ENCODE data around the gene NOP9. TPM values are rescaled to one million over a fixed set of nuclear protein-coding genes. Genes with fewer than 3 reads are reported as not detected.

The NOP9 gene
- total RNA-seq, 3 donors from 2014 or later, result 24.1 to 29.2 (median 29.1) TPM

GRCh38 chr14:24329736-24330135 lies 30.1 kb downstream of the NOP9 start:
- intact Hi-C loops (cut with DNase I, micrococcal nuclease), result loop anchor here (5.0 kb wide), 3 partner anchors 38 to 108 kb away; partner anchors contain the start of gene NFATC4 (in 1 of the 2)
- H3K36me3 ChIP-seq (ENCODE audit: low read depth), result no peaks in the 10 kb centered on the region

GRCh38 chr14:24330973-24331674 lies 31.5 kb downstream of the NOP9 start:
- H3K4me1 ChIP-seq (ENCODE audit: low read depth), result peaks cover 36% of the 10 kb centered on the region

More at GRCh38 chr14:24329736-24330135, 30.1 kb downstream of the NOP9 start:
- DNase-seq (peak; percentile 48 to 84 (median 57)), ATAC-seq (peak; percentile 10)
- no peaks in the 10 kb centered on the region for H3K9me3 ChIP-seq
- H3K4me1 ChIP-seq (ENCODE audit: low read depth), result peaks cover 29% of the 10 kb centered on the region
- H3K4me3 ChIP-seq, result no peak overlapping the region
- TF ChIP-seq CTCF (IDR thresholded peaks at IDR 0.05), result no peak

GRCh38 chr14:24331731-24332267 lies 32.1 kb downstream of the NOP9 start:
- H3K9me3 ChIP-seq, result no peaks in the 10 kb centered on the region
- intact Hi-C loops (cut with DNase I, micrococcal nuclease), result loop anchor here (5.0 kb wide), 3 partner anchors 36 to 106 kb away; partner anchors contain the start of gene NFATC4 (in 1 of the 2)
- peaks cover 36% of the 10 kb centered on the region for H3K4me1 ChIP-seq (ENCODE audit: low read depth)
- H3K4me3 ChIP-seq, result no peak overlapping the region
- H3K36me3 ChIP-seq (ENCODE audit: low read depth), result no peaks in the 10 kb centered on the region
- TF ChIP-seq CTCF (IDR thresholded peaks at IDR 0.05), result no peak
- no peak for ATAC-seq
- DNase-seq, result peak in 2 of 3 donors; percentile 42 to 62

More at GRCh38 chr14:24330973-24331674, 31.5 kb downstream of the NOP9 start:
- no peaks in the 10 kb centered on the region for H3K9me3 ChIP-seq
- H3K4me3 ChIP-seq, result no peak overlapping the region
- no peaks in the 10 kb centered on the region for H3K36me3 ChIP-seq (ENCODE audit: low read depth)
- ATAC-seq (no peak), DNase-seq (peak in 1 of 3 donors; percentile 55)
- no peak for TF ChIP-seq CTCF (IDR thresholded peaks at IDR 0.05)
- intact Hi-C loops (cut with DNase I, micrococcal nuclease), result loop anchor here (5.0 kb wide), 3 partner anchors 36 to 106 kb away; partner anchors contain the start of gene NFATC4 (in 1 of the 2)

GRCh38 chr14:24332268-24332993 lies 32.8 kb downstream of the NOP9 start:
- intact Hi-C loops (cut with DNase I, micrococcal nuclease), result loop anchor here (5.0 kb wide), 3 partner anchors 35 to 105 kb away; partner anchors contain the start of gene NFATC4 (in 1 of the 2)
- Histone ChIP-seq H3K36me3 (ENCODE audit: low read depth) (no peaks in the 10 kb centered on the region), H3K9me3 (no peaks in the 10 kb centered on the region), H3K4me3 (no peak overlapping the region), H3K4me1 (ENCODE audit: low read depth) (peaks cover 36% of the 10 kb centered on the region)
- TF ChIP-seq CTCF (IDR thresholded peaks at IDR 0.05), result peak; percentile 60
- peak; percentile 75 for ATAC-seq
- DNase-seq, result peak; percentile 76 to 87 (median 80)

DNA sequence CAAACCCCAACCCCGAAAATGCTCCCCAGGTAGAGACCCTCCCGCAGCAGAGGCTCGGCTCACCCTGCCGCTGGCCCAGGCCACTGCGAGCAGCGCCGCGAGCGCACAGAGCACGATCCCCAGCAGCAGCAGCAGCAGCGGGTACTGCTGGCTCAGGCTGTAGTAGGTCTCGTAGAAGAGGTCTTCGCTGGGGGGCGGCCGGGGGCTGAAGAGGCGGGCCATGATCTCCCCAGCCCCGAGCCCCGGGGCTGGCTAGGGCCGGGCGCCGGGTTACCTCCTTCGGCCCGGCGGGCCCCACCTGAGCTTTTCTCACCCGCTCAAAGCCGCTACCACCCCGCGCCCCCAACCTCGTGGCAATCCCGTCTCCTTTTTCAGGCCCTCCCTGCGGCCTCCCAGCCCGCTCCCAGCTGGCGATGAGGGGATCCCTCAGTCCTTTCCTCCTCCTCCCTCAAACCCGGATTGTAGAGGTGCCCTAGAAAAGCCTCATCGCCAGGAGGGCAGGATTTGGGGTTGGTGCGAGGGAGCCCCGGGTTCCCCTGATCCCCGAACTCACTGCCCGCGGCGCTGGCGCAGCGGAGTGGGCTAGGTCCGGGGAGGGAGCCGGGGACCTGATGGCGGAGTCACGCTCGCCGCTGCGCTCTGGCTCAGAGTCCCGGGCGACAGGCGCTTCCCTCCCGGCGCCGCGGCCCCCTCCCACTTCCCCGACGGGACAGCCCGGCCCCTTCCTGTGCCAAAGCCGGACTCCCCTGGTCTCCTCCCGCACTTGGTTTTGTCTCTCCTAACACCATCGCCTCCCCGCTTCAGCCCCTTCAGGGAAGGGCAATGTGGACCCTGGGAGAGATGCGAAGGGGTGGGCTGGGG lies 35.0 kb downstream of the NOP9 start, which contains the start of gene ADCY4:
Gene ADCY4, minus strand, starts transcription at position 641 of the 861 bp plus-strand sequence. Its CDS starts 419 bp downstream, at position 222.
- DNase-seq (peak in 2 of 3 donors; percentile 59 to 64), ATAC-seq (peak; percentile 18)
- Histone ChIP-seq H3K4me1 (ENCODE audit: low read depth) (peaks cover 48% of the 10 kb centered on the region), H3K36me3 (ENCODE audit: low read depth) (no peaks in the 10 kb centered on the region), H3K4me3 (no peak within 1 kb of the TSS), H3K9me3 (no peaks in the 10 kb centered on the region)
- TF ChIP-seq CTCF (IDR thresholded peaks at IDR 0.05), result no peak
- intact Hi-C loops (cut with DNase I, micrococcal nuclease), result loop anchor here (5.0 kb wide), 3 partner anchors 33 to 103 kb away; partner anchors contain the start of gene NFATC4 (in 1 of the 2)
